SK-N-SH treated with all-trans-retinoic acid at 6 μM for 48 hours (cell line): Measurements from ENCODE around the gene ZEB1.

ENCODE experiments used
- BACH2 ChIP-seq: fragments of 250-450 bp; sonication (Bioruptor Pico); IDR thresholded peaks from 2 replicates; pipeline ENCODE4 v1.9.0; 2021; ENCODE audit warnings: mild to moderate bottlenecking, borderline replicate concordance
- OSR1 ChIP-seq: fragments of 250-450 bp; sonication (Bioruptor Pico); IDR thresholded peaks from 2 replicates; pipeline ENCODE4 v1.8.0; 2022; ENCODE audit warnings: moderate library complexity, mild to moderate bottlenecking, inconsistent platforms
- PATZ1 ChIP-seq: fragments of 250-450 bp; sonication (Bioruptor Pico); IDR thresholded peaks from 2 replicates; pipeline ENCODE4 v1.8.0; 2020; ENCODE audit warnings: mild to moderate bottlenecking, moderate library complexity, borderline replicate concordance
- ZFP3 ChIP-seq: fragments of 250-450 bp; sonication (Bioruptor Pico); IDR thresholded peaks from 2 replicates; pipeline ENCODE4 v1.5.0; 2020; ENCODE audit warnings: mild to moderate bottlenecking, moderate library complexity
- ZFP30 ChIP-seq: fragments of 450-650 bp; formaldehyde crosslinking; IDR thresholded peaks from 2 replicates; pipeline ENCODE4 v1.5.0; 2022; ENCODE audit warnings: mild to moderate bottlenecking, moderate library complexity
- TF ChIP-seq, protein P1 (sequence below): fragments of 250-450 bp; sonication (Bioruptor Pico); IDR thresholded peaks from 2 replicates; pipeline ENCODE4 v1.5.1; 2020; ENCODE audit warnings: low read depth, mild to moderate bottlenecking, moderate library complexity

DNA sequence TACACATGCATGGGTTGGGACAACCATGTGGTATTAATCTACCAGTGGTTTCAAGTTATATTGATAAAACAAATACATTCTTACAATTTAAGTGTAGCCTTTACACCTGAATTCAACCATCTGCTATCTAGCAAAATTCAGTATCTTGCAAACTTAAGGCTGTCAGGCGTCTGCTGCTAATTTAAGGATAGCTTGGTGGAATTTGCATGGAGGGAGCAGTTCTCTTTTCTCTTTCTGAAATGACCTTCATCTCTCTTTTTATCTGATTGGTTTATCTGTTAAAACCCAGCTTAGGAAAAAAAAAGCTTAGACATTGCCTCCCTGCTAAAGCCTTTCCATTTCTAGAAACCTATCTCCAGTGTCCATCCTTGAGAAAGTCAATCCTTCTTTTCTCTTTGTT is 102.3 kb downstream of the ZEB1 start:
- TF ChIP-seq ZFP30 (CRISPR knock-in tag) (no peak), OSR1 (CRISPR knock-in tag) (no peak), BACH2 (CRISPR knock-in tag) (no peak), PATZ1 (CRISPR knock-in tag) (no peak), ZFP3 (CRISPR knock-in tag) (no peak)
- TF ChIP-seq, protein P1, sequence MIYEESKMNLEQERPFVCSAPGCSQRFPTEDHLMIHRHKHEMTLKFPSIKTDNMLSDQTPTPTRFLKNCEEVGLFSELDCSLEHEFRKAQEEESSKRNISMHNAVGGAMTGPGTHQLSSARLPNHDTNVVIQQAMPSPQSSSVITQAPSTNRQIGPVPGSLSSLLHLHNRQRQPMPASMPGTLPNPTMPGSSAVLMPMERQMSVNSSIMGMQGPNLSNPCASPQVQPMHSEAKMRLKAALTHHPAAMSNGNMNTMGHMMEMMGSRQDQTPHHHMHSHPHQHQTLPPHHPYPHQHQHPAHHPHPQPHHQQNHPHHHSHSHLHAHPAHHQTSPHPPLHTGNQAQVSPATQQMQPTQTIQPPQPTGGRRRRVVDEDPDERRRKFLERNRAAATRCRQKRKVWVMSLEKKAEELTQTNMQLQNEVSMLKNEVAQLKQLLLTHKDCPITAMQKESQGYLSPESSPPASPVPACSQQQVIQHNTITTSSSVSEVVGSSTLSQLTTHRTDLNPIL, result no peak
